NCI-H2196 treated with DMSO at 0.1 percent for 48 hours (cell line): ENCODE measurements around the gene SMTN.
A peak's percentile ranks its signal among the peaks of the same experiment; 100 is the strongest.

Experiments used
- DNase-seq: peaks from one replicate; lab custom pipeline; 2025; ENCODE audit not compliant: unreplicated experiment; lab: John Stamatoyannopoulos, UW

Gene SMTN

GRCh38 chr22:31148953-31149627 lies 68.0 kb downstream of the SMTN start:
- peak; percentile 42 for DNase-seq

- DNase-seq: no peak
These were observed 69.5 kb downstream of the SMTN start for GRCh38 chr22:31150615-31151014.

- DNase-seq: no peak
These were observed 70.8 kb downstream of the SMTN start for GRCh38 chr22:31151872-31152271.

GRCh38 chr22:31153357-31153756 lies 72.2 kb downstream of the SMTN start:
- DNase-seq: no peak
